GM18951 (cell line): ENCODE results near the gene ACAT2.
"Not testable (repeated sequence)": the region's sequence is repeated elsewhere in the genome, so short reads cannot be mapped to it uniquely, and the experiment has no call there.

Source experiments
- POLR2A ChIP-seq: IDR thresholded peaks from 4 replicates; pipeline ENCODE4 v1.6.1; 2011; ENCODE audit warnings: mild to moderate bottlenecking; ENCODE audit not compliant: insufficient read length, insufficient read depth; ENCODE audit errors: extremely low read depth
- in situ Hi-C: fragments of 300-500 bp; cut with MboI; formaldehyde crosslinking; loops from one replicate; pipeline ENCODE4 v1.12.0; 2022; ENCODE audit warnings: low sequenced_read_pairs, mixed read lengths, inconsistent platforms; ENCODE audit not compliant: unreplicated experiment

ACAT2 gene

GRCh38 chr6:159790956-159791598 is 29.2 kb downstream of the ACAT2 start:
- no peak for TF ChIP-seq POLR2A
- in situ Hi-C loops: no loop called here

GRCh38 chr6:159794976-159795375 is 33.1 kb downstream of the ACAT2 start:
- in situ Hi-C loops: not testable (repeated sequence)

GRCh38 chr6:159797554-159797953 is 35.7 kb downstream of the ACAT2 start:
- in situ Hi-C loops: no loop called here
- no peak for TF ChIP-seq POLR2A

- in situ Hi-C loops: no loop called here
- TF ChIP-seq POLR2A: no peak
Observed at GRCh38 chr6:159800141-159800865, 38.5 kb downstream of the ACAT2 start, which contains the start of gene PNLDC1. PNLDC1 (plus strand) TSS chr6:159800276; CDS start chr6:159800308, 32 bp downstream.

GRCh38 chr6:159801935-159802334 is 40.1 kb downstream of the ACAT2 start:
- no peak for TF ChIP-seq POLR2A
- in situ Hi-C loops: no loop called here

GRCh38 chr6:159804504-159804903 is 42.7 kb downstream of the ACAT2 start:
- in situ Hi-C loops: no loop called here
- TF ChIP-seq POLR2A: no peak

- TF ChIP-seq POLR2A: no peak
- in situ Hi-C loops: no loop called here
Observed at GRCh38 chr6:159805440-159806020, 43.7 kb downstream of the ACAT2 start.

- in situ Hi-C loops: no loop called here
- no peak for TF ChIP-seq POLR2A
Observed at GRCh38 chr6:159806021-159806458, 44.2 kb downstream of the ACAT2 start.

- in situ Hi-C loops: no loop called here
- TF ChIP-seq POLR2A: no peak
Observed at GRCh38 chr6:159807150-159807858, 45.5 kb downstream of the ACAT2 start.

- in situ Hi-C loops: no loop called here
- no peak for TF ChIP-seq POLR2A
Observed at GRCh38 chr6:159808647-159809046, 46.8 kb downstream of the ACAT2 start.

GRCh38 chr6:159809149-159809548 is 47.3 kb downstream of the ACAT2 start:
- no peak for TF ChIP-seq POLR2A
- in situ Hi-C loops: no loop called here

GRCh38 chr6:159813781-159814180 is 51.9 kb downstream of the ACAT2 start:
- in situ Hi-C loops: no loop called here
- no peak for TF ChIP-seq POLR2A

- in situ Hi-C loops: no loop called here
- no peak for TF ChIP-seq POLR2A
Observed at GRCh38 chr6:159815410-159815809, 53.6 kb downstream of the ACAT2 start.

- in situ Hi-C loops: not testable (repeated sequence)
Observed at GRCh38 chr6:159816775-159817174, 54.9 kb downstream of the ACAT2 start.
